Mucosa of descending colon (tissue), 3 donors: ENCODE results near the gene ZNF454. TPM values are rescaled to one million over a fixed set of nuclear protein-coding genes. Genes with fewer than 3 reads are reported as not detected.

Experiments
- ATAC-seq: fragments of 200-7000 bp; cut with Tn5 transposase; one replicate; pipeline ENCODE4 v1.9.1; 2020; ENCODE audit warnings: mild to moderate bottlenecking, moderate library complexity
- DNase-seq, 3 donors: peaks; one replicate each; pipeline ENCODE4 v3.0.0-alpha.2; 2020
- H3K36me3 ChIP-seq: fragments of 200-600 bp; one replicate; pipeline ENCODE4 v1.8.0; 2021; ENCODE audit warnings: low read depth, mild to moderate bottlenecking
- H3K4me1 ChIP-seq: fragments of 200-600 bp; one replicate; pipeline ENCODE4 v1.8.0; 2021; ENCODE audit warnings: low read depth, mild to moderate bottlenecking
- H3K4me3 ChIP-seq: fragments of 200-600 bp; one replicate; pipeline ENCODE4 v1.8.0; 2021; ENCODE audit warnings: mild to moderate bottlenecking
- H3K9me3 ChIP-seq: fragments of 200-600 bp; one replicate; pipeline ENCODE4 v1.8.0; 2021; ENCODE audit warnings: mild to moderate bottlenecking
- CTCF ChIP-seq: fragments of 200-600 bp; IDR thresholded peaks from one replicate; pipeline ENCODE4 v1.8.0; 2022; ENCODE audit warnings: antibody characterized with exemption, mild to moderate bottlenecking
- intact Hi-C, 2 donors: fragments of 100-400 bp; cut with DNase I in 1 of 2; cut with micrococcal nuclease in 1 of 2; formaldehyde crosslinking; loops; one replicate each; pipeline versions ENCODE4 v1.11.0 to v1.11.1; 2022; cut with DNase I, micrococcal nuclease
- total RNA-seq, 3 donors: library from RNA; stranded (reverse); fragmentation: NEBNext Ultra II Directional in 2 of 3; extraction: Animal tissue kit (Norgen Biotek cat#: 25700) in 2 of 3; gene quantifications; one replicate each; pipeline versions ENCODE4 v1.2.1 to v1.2.4, GENCODE V29; 2021 to 2023
- donor health status: DM: no; HTN: no; CAD: no; lungs with moderate emphysema.
- donor health status: DM: no; HTN: no; CAD: no.
- donor health status: DM: no; HTN: yes; CAD: no.

The ZNF454 gene
- total RNA-seq, 3 donors from 2014 or later = 0.96 to 5.2 (median 1.5) TPM

GRCh38 chr5:178990491-178990890 is 49.5 kb downstream of the ZNF454 start:
- no peak for ATAC-seq
- intact Hi-C loops = no loop called here
- no peak for DNase-seq
- H3K4me3 ChIP-seq = no peak overlapping the region
- no peak for TF ChIP-seq CTCF
- H3K9me3 ChIP-seq = peaks cover 56% of the 10 kb centered on the region
- no peaks in the 10 kb centered on the region for H3K4me1 ChIP-seq
- no peaks in the 10 kb centered on the region for H3K36me3 ChIP-seq

- Histone ChIP-seq H3K9me3 (peaks cover 46% of the 10 kb centered on the region), H3K36me3 (no peaks in the 10 kb centered on the region), H3K4me1 (no peaks in the 10 kb centered on the region), H3K4me3 (no peak overlapping the region)
- intact Hi-C loops = no loop called here
- ATAC-seq (no peak), DNase-seq (no peak)
- TF ChIP-seq CTCF = no peak
Observed at GRCh38 chr5:178991190-178992145, 50.5 kb downstream of the ZNF454 start.

- Histone ChIP-seq H3K9me3 (peaks cover 37% of the 10 kb centered on the region), H3K4me1 (no peaks in the 10 kb centered on the region), H3K36me3 (no peaks in the 10 kb centered on the region), H3K4me3 (no peak overlapping the region)
- TF ChIP-seq CTCF = no peak
- no peak for DNase-seq
- intact Hi-C loops = no loop called here
- no peak for ATAC-seq
Observed at GRCh38 chr5:178992291-178992895, 51.4 kb downstream of the ZNF454 start.

GRCh38 chr5:178993236-178993765 is 52.3 kb downstream of the ZNF454 start:
- Histone ChIP-seq H3K36me3 (no peaks in the 10 kb centered on the region), H3K4me1 (no peaks in the 10 kb centered on the region), H3K4me3 (no peak overlapping the region), H3K9me3 (peaks cover 32% of the 10 kb centered on the region)
- DNase-seq (no peak), ATAC-seq (no peak)
- no peak for TF ChIP-seq CTCF
- intact Hi-C loops = no loop called here

GRCh38 chr5:178993955-178994579 is 53.1 kb downstream of the ZNF454 start:
- Histone ChIP-seq H3K4me3 (no peak overlapping the region), H3K9me3 (peaks cover 27% of the 10 kb centered on the region), H3K36me3 (no peaks in the 10 kb centered on the region), H3K4me1 (no peaks in the 10 kb centered on the region)
- intact Hi-C loops = no loop called here
- DNase-seq (no peak), ATAC-seq (no peak)
- no peak for TF ChIP-seq CTCF
